B cell (primary cell): ENCODE measurements around the gene OR2M2. TPM values are rescaled to one million over a fixed set of nuclear protein-coding genes. Genes with fewer than 3 reads are reported as not detected.

ENCODE experiments used
- ATAC-seq: fragments of 200-7000 bp; cut with Tn5 transposase; one replicate; pipeline ENCODE4 v1.10.0; 2021; ENCODE audit warnings: low read depth, mild to moderate bottlenecking, moderate number of reproducible peaks, moderate library complexity
- CTCF ChIA-PET: fragments of 350-600 bp; sonication (Branson Sonifier 250); formaldehyde crosslinking; loops from one replicate; lab custom pipeline; 2021; ENCODE audit warnings: antibody characterized with exemption, inconsistent platforms; lab: Charles Lee
- POLR2A ChIA-PET: fragments of 350-600 bp; sonication (Branson Sonifier 250); formaldehyde crosslinking; loops from one replicate; lab custom pipeline; 2021; ENCODE audit warnings: antibody characterized with exemption; lab: Charles Lee
- DNase-seq: peaks from one replicate; pipeline ENCODE4 v3.0.0; 2013
- H2AFZ ChIP-seq: 2 replicates; pipeline ENCODE4 v1.6.1; 2012; ENCODE audit warnings: mild to moderate bottlenecking, low read depth, low read length; ENCODE audit not compliant: insufficient read depth, poor library complexity, severe bottlenecking
- H3K27ac ChIP-seq, 2 donors: 1 replicate in 1 of 2; 2 replicates in 1 of 2; pipeline ENCODE4 v1.5.1; 2012 to 2013; ENCODE audit warnings: low read length in 2 of 2, mild to moderate bottlenecking in 2 of 2, moderate library complexity in 1 of 2
- H3K27me3 ChIP-seq, 4 experiments: fragments of 200-600 bp in 1 of 4; sonication (generic) in 1 of 4; replicated peaks in 1 of 4; 1 replicate in 2 of 4; 2 replicates in 2 of 4; pipeline versions ENCODE4 v1.6.1 to v1.7.0; 2013 to 2016; ENCODE audit warnings: low read length in 3 of 4, mild to moderate bottlenecking in 2 of 4, mixed read lengths in 1 of 4, moderate library complexity in 1 of 4; ENCODE audit not compliant: insufficient read depth in 4 of 4, control insufficient read depth in 3 of 4; ENCODE audit errors: control extremely low read depth in 1 of 4
- H3K36me3 ChIP-seq, 2 experiments: replicated peaks in 1 of 2; 1 replicate in 1 of 2; 2 replicates in 1 of 2; pipeline versions ENCODE4 v1.6.1 to v1.7.1; 2013; ENCODE audit warnings: low read length in 1 of 2; ENCODE audit not compliant: insufficient read depth in 2 of 2, control insufficient read depth in 1 of 2; ENCODE audit errors: control extremely low read depth in 1 of 2, extremely low read depth in 1 of 2
- H3K4me1 ChIP-seq, 2 donors: fragments of 200-600 bp in 1 of 2; sonication (generic) in 1 of 2; 1 replicate in 1 of 2; 2 replicates in 1 of 2; pipeline versions ENCODE4 v1.5.1 to v1.6.1; 2013 to 2017; ENCODE audit warnings: low read length in 2 of 2; ENCODE audit not compliant: control insufficient read depth in 2 of 2, insufficient read depth in 2 of 2
- H3K4me2 ChIP-seq: replicated peaks from 2 replicates; pipeline ENCODE3; 2012; ENCODE audit warnings: mild to moderate bottlenecking, low read depth, low read length; ENCODE audit not compliant: poor library complexity, severe bottlenecking
- H3K4me3 ChIP-seq, 5 experiments: fragments of 200-600 bp in 1 of 5; sonication (generic) in 1 of 5; 1 replicate in 3 of 5; 2 replicates in 2 of 5; pipeline versions ENCODE4 v1.5.1 to v1.7.0; 2011 to 2016; ENCODE audit warnings: low read length in 4 of 5, mild to moderate bottlenecking in 4 of 5, low read depth in 2 of 5, control low read depth in 1 of 5, moderate library complexity in 1 of 5; ENCODE audit not compliant: insufficient read depth in 1 of 5; ENCODE audit errors: control extremely low read depth in 1 of 5, extremely low read depth in 1 of 5
- H3K79me2 ChIP-seq: fragments of 200-600 bp; sonication (generic); one replicate; pipeline ENCODE4 v1.6.0; 2016; ENCODE audit warnings: low read length; ENCODE audit not compliant: control insufficient read depth, insufficient read depth
- H3K9ac ChIP-seq: fragments of 200-600 bp; sonication (generic); 2 replicates; pipeline ENCODE4 v1.6.1; 2017; ENCODE audit warnings: mild to moderate bottlenecking, low read length, moderate library complexity
- H3K9me3 ChIP-seq, 3 donors: one replicate each; pipeline versions ENCODE4 v1.6.1 to v1.7.1; 2013; ENCODE audit warnings: low read length in 2 of 3; ENCODE audit not compliant: control insufficient read depth in 2 of 3, insufficient read depth in 1 of 3; ENCODE audit errors: control extremely low read depth in 1 of 3
- H4K20me1 ChIP-seq: 2 replicates; pipeline ENCODE4 v1.6.0; 2012; ENCODE audit warnings: mild to moderate bottlenecking, low read length; ENCODE audit not compliant: insufficient read depth, control insufficient read depth, poor library complexity, severe bottlenecking
- H3K27ac Mint-ChIP-seq: one replicate; pipeline ENCODE4 v1.8.0; 2021; ENCODE audit warnings: mixed read lengths
- H3K27me3 Mint-ChIP-seq: one replicate; pipeline ENCODE4 v1.8.0; 2021; ENCODE audit warnings: mixed read lengths
- H3K4me1 Mint-ChIP-seq: one replicate; pipeline ENCODE4 v1.8.0; 2021; ENCODE audit warnings: mixed read lengths
- H3K4me3 Mint-ChIP-seq: one replicate; pipeline ENCODE4 v1.8.0; 2021; ENCODE audit warnings: mixed read lengths
- H3K9me3 Mint-ChIP-seq: one replicate; pipeline ENCODE4 v1.8.0; 2022; ENCODE audit warnings: mixed read lengths; ENCODE audit not compliant: insufficient read depth
- EZH2 ChIP-seq: IDR thresholded peaks from 2 replicates; pipeline ENCODE4 v1.6.1; 2012; ENCODE audit warnings: borderline replicate concordance, low read depth, mild to moderate bottlenecking, moderate library complexity, low read length; ENCODE audit not compliant: insufficient read depth, poor library complexity, severe bottlenecking
- WGBS: methylation state at CpG from one replicate; pipeline ENCODE4 v1.1.5; 2013; ENCODE audit warnings: missing lambda C conversion rate; ENCODE audit not compliant: insufficient coverage; 5-methylcytosine and 5-hydroxymethylcytosine counted together
- intact Hi-C: fragments of 100-400 bp; cut with micrococcal nuclease; formaldehyde crosslinking; loops from one replicate; pipeline ENCODE4 v1.10.0; 2022
- polyA plus RNA-seq: library from polyadenylated mRNA; depleted of rRNA; stranded (reverse); fragments of >200 nt; gene quantifications from 2 replicates; pipeline ENCODE4 v1.2.3, GENCODE V29; 2012
- total RNA-seq, 2 donors: library from RNA; stranded (reverse); fragments of 120-200 nt in 1 of 2; gene quantifications; 1 replicate in 1 of 2; 2 replicates in 1 of 2; pipeline versions ENCODE4 v1.2.3 to v1.2.4, GENCODE V29; 2013 to 2022
- TF ChIP-seq, protein P1 (sequence below): fragments of 200-600 bp; IDR thresholded peaks from one replicate; pipeline ENCODE4 v1.8.0; 2022; ENCODE audit warnings: antibody characterized with exemption, mild to moderate bottlenecking

The OR2M2 gene
- total and polyA plus RNA-seq, 2 donors (not counting 1 experiment from before 2014, with no cell fraction given) = not detected

DNA sequence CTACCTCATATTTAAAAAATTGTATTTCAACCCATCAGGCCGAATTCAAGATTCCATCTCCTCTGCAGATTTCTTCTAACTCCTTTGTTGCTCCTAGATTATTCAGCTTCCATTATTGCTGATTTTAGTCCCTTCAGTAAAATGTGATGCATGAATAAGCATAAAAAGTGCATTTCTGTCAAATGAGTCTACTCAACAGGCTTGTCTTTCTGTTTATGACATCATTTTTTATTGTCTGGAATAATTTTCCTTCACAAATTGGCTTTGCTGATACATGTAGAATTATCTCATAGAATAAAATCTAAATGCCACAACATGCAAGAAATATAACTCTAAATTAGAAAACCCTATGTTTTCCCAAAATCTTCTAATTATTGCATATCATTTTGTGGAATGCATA is 31.3 kb upstream of the OR2M2 start:
- Histone ChIP-seq H3K36me3 (no peaks in the 10 kb centered on the region), H3K27ac (no peak overlapping the region), H3K79me2 (no peaks in the 10 kb centered on the region), H3K9me3 (no peaks in the 10 kb centered on the region), H2AFZ (no peak overlapping the region), H3K9ac (no peak overlapping the region), H3K27me3 (no peaks in the 10 kb centered on the region), H3K4me1 (no peaks in the 10 kb centered on the region), H4K20me1 (no peaks in the 10 kb centered on the region), H3K4me3 (no peak overlapping the region), H3K4me2 (no peak overlapping the region)
- ATAC-seq = no peak
- Mint-ChIP-seq H3K9me3 (peaks cover 9% of the 10 kb centered on the region), H3K4me3 (no peak overlapping the region), H3K27ac (no peak overlapping the region), H3K27me3 (no peaks in the 10 kb centered on the region), H3K4me1 (no peaks in the 10 kb centered on the region)
- intact Hi-C loops = no loop called here
- CTCF ChIA-PET = no interaction called here
- DNase-seq = no peak
- no CpG with 5 or more reads among the region's 1 CpG for WGBS
- TF ChIP-seq, protein P1, sequence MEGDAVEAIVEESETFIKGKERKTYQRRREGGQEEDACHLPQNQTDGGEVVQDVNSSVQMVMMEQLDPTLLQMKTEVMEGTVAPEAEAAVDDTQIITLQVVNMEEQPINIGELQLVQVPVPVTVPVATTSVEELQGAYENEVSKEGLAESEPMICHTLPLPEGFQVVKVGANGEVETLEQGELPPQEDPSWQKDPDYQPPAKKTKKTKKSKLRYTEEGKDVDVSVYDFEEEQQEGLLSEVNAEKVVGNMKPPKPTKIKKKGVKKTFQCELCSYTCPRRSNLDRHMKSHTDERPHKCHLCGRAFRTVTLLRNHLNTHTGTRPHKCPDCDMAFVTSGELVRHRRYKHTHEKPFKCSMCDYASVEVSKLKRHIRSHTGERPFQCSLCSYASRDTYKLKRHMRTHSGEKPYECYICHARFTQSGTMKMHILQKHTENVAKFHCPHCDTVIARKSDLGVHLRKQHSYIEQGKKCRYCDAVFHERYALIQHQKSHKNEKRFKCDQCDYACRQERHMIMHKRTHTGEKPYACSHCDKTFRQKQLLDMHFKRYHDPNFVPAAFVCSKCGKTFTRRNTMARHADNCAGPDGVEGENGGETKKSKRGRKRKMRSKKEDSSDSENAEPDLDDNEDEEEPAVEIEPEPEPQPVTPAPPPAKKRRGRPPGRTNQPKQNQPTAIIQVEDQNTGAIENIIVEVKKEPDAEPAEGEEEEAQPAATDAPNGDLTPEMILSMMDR = no peak
- TF ChIP-seq EZH2 = no peak
- POLR2A ChIA-PET = no interaction called here

DNA sequence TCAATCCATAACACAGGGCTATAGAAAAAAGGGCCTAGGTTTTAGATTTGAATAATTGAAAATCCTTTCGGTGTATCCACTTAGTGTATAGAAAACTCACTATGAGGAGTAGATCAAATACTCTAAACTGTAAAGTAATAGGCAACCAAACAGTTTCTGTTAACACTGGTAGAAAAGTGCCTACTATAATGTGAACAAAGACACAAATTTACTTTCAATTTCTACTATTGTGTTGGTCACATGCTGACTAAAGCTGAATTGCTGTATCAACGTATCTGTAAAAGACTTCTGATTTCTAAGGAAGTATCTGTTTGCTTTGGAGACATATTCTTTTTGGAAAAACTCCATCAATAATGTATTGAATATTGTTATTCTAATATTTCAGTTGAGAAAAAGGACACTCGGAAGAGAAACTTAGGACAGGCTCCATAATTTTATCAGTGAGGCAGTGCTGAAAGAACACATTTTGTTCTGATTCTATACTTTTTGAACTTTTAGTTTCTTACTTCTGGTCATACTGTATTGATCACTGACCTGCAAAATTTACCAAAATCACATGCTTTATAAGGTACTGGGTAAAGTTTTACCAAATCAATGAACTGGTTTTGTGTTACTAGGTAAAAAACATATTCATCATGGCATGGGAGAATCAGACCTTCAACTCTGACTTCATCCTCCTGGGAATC is 30.0 kb upstream of the OR2M2 start, which contains the start of gene OR2M5:
TSS of gene OR2M5 (plus strand) at position 636 of the 686 bp plus-strand sequence. CDS start at position 636, 0 bp downstream.
- Mint-ChIP-seq H3K4me3 (no peak within 1 kb of the TSS), H3K27me3 (no peaks in the 10 kb centered on the region), H3K4me1 (peaks cover 10% of the 10 kb centered on the region), H3K27ac (no peak within 1 kb of the TSS), H3K9me3 (peaks cover 9% of the 10 kb centered on the region)
- Histone ChIP-seq H2AFZ (no peak within 1 kb of the TSS), H3K9me3 (no peaks in the 10 kb centered on the region), H4K20me1 (no peaks in the 10 kb centered on the region), H3K36me3 (no peaks in the 10 kb centered on the region), H3K27me3 (no peaks in the 10 kb centered on the region), H3K4me1 (peaks cover 2 to 9% of the 10 kb centered on the region in 2 donors), H3K27ac (no peak within 1 kb of the TSS), H3K4me3 (no peak within 1 kb of the TSS), H3K79me2 (no peaks in the 10 kb centered on the region), H3K4me2 (no peak within 1 kb of the TSS), H3K9ac (no peak within 1 kb of the TSS)
- no peak for ATAC-seq
- DNase-seq = no peak
- no CpG with 5 or more reads among the region's 3 CpGs for WGBS
- TF ChIP-seq, protein P1 = no peak
- TF ChIP-seq EZH2 = no peak
- intact Hi-C loops = no loop called here
- ChIA-PET CTCF (no interaction called here), POLR2A (no interaction called here)
